DND-41 (cell line): Measurements from ENCODE around the gene VSIG10L2.

Source experiments
- ATAC-seq: fragments of 200-7000 bp; cut with Tn5 transposase; 3 replicates; pipeline ENCODE4 v1.9.1; 2021; ENCODE audit warnings: low read depth; ENCODE audit not compliant: insufficient read depth
- DNase-seq: peaks from one replicate; pipeline ENCODE4 v3.0.0-alpha.2; 2020
- H2AFZ ChIP-seq: 2 replicates; pipeline ENCODE4 v1.6.0; 2012; ENCODE audit warnings: low read depth, low read length
- H3K27ac ChIP-seq: 2 replicates; pipeline ENCODE4 v1.5.1; 2012; ENCODE audit warnings: low read length, inconsistent platforms
- H3K27me3 ChIP-seq: fragments of 200-600 bp; sonication (generic); 2 replicates; pipeline ENCODE4 v1.6.0; 2012; ENCODE audit warnings: low read length, mild to moderate bottlenecking, inconsistent platforms; ENCODE audit not compliant: insufficient read depth, poor library complexity
- H3K36me3 ChIP-seq: 2 replicates; pipeline ENCODE4 v1.5.1; 2012; ENCODE audit warnings: low read length, inconsistent platforms; ENCODE audit not compliant: insufficient read depth
- H3K4me1 ChIP-seq: 2 replicates; pipeline ENCODE4 v1.5.1; 2012; ENCODE audit warnings: mild to moderate bottlenecking, low read length; ENCODE audit not compliant: insufficient read depth
- H3K4me2 ChIP-seq: 2 replicates; pipeline ENCODE4 v1.6.0; 2012; ENCODE audit warnings: mild to moderate bottlenecking, moderate library complexity, low read length, inconsistent platforms; ENCODE audit not compliant: insufficient read depth
- H3K4me3 ChIP-seq, 2 experiments: fragments of 200-600 bp in 1 of 2; shearing (Covaris generic) in 1 of 2; 2 replicates each; pipeline ENCODE4 v1.5.1; 2012 to 2016; ENCODE audit warnings: inconsistent platforms in 2 of 2, low read length in 2 of 2, mild to moderate bottlenecking in 2 of 2, low read depth in 1 of 2, moderate library complexity in 1 of 2
- H3K79me2 ChIP-seq: 2 replicates; pipeline ENCODE4 v1.6.0; 2012; ENCODE audit warnings: low read length, inconsistent platforms; ENCODE audit not compliant: insufficient read depth
- H3K9ac ChIP-seq: 2 replicates; pipeline ENCODE4 v1.6.0; 2012; ENCODE audit warnings: low read depth, mild to moderate bottlenecking, inconsistent platforms, low read length, moderate library complexity
- H3K9me3 ChIP-seq: 2 replicates; pipeline ENCODE4 v1.5.1; 2012; ENCODE audit warnings: low read length, moderate library complexity, mild to moderate bottlenecking, inconsistent platforms; ENCODE audit not compliant: insufficient read depth, severe bottlenecking
- H4K20me1 ChIP-seq: 2 replicates; pipeline ENCODE4 v1.6.0; 2012; ENCODE audit warnings: low read length; ENCODE audit not compliant: insufficient read depth
- CTCF ChIP-seq: IDR thresholded peaks from 2 replicates; pipeline ENCODE4 v1.5.1; 2012; ENCODE audit warnings: borderline replicate concordance, low read length, moderate library complexity, mild to moderate bottlenecking; ENCODE audit not compliant: poor library complexity, severe bottlenecking; ENCODE audit errors: extremely low read depth
- EZH2 ChIP-seq: IDR thresholded peaks from 3 replicates; pipeline ENCODE4 v1.6.1; 2012; ENCODE audit warnings: borderline replicate concordance, low read depth, mild to moderate bottlenecking, moderate library complexity, low read length, inconsistent platforms; ENCODE audit not compliant: severe bottlenecking

Gene VSIG10L2

GRCh38 chr11:125923633-125924032, 22.2 kb upstream of the VSIG10L2 start:
- Histone ChIP-seq H3K27ac (no peak overlapping the region), H3K9ac (no peak overlapping the region), H3K9me3 (no peaks in the 10 kb centered on the region), H3K27me3 (peaks cover 2% of the 10 kb centered on the region), H3K4me2 (no peak overlapping the region), H3K4me1 (no peaks in the 10 kb centered on the region), H3K79me2 (no peaks in the 10 kb centered on the region), H3K36me3 (no peaks in the 10 kb centered on the region), H3K4me3 (no peak overlapping the region), H4K20me1 (no peaks in the 10 kb centered on the region), H2AFZ (no peak overlapping the region)
- ATAC-seq (no peak), DNase-seq (no peak)
- no peak for TF ChIP-seq EZH2
- TF ChIP-seq CTCF = no peak

GRCh38 chr11:125924384-125925007, 21.3 kb upstream of the VSIG10L2 start:
- H3K79me2 ChIP-seq = no peaks in the 10 kb centered on the region
- H3K4me1 ChIP-seq = no peaks in the 10 kb centered on the region
- DNase-seq = no peak
- no peak overlapping the region for H3K4me2 ChIP-seq
- no peaks in the 10 kb centered on the region for H3K36me3 ChIP-seq
- no peak overlapping the region for H3K27ac ChIP-seq
- ATAC-seq = no peak
- H3K9ac ChIP-seq = no peak overlapping the region
- no peaks in the 10 kb centered on the region for H3K9me3 ChIP-seq
- no peaks in the 10 kb centered on the region for H4K20me1 ChIP-seq
- TF ChIP-seq CTCF = no peak
- TF ChIP-seq EZH2 = no peak
- no peak overlapping the region for H2AFZ ChIP-seq
- no peak overlapping the region for H3K4me3 ChIP-seq
- H3K27me3 ChIP-seq = no peaks in the 10 kb centered on the region

GRCh38 chr11:125925247-125925740, 20.6 kb upstream of the VSIG10L2 start:
- DNase-seq (no peak), ATAC-seq (no peak)
- TF ChIP-seq EZH2 (no peak), CTCF (no peak)
- Histone ChIP-seq H3K27me3 (no peaks in the 10 kb centered on the region), H3K79me2 (no peaks in the 10 kb centered on the region), H3K4me1 (no peaks in the 10 kb centered on the region), H3K27ac (no peak overlapping the region), H3K9ac (no peak overlapping the region), H3K9me3 (no peaks in the 10 kb centered on the region), H4K20me1 (no peaks in the 10 kb centered on the region), H3K36me3 (no peaks in the 10 kb centered on the region), H2AFZ (no peak overlapping the region), H3K4me2 (no peak overlapping the region), H3K4me3 (no peak overlapping the region)
